B cell (primary cell): ENCODE data around the gene TMEM219. TPM values are rescaled to one million over a fixed set of nuclear protein-coding genes. Genes with fewer than 3 reads are reported as not detected.

Experiments used
- ATAC-seq: fragments of 200-7000 bp; cut with Tn5 transposase; one replicate; pipeline ENCODE4 v1.10.0; 2021; ENCODE audit warnings: low read depth, mild to moderate bottlenecking, moderate number of reproducible peaks, moderate library complexity
- CTCF ChIA-PET: fragments of 350-600 bp; sonication (Branson Sonifier 250); formaldehyde crosslinking; loops from one replicate; lab custom pipeline; 2021; ENCODE audit warnings: antibody characterized with exemption, inconsistent platforms; lab: Charles Lee
- POLR2A ChIA-PET: fragments of 350-600 bp; sonication (Branson Sonifier 250); formaldehyde crosslinking; loops from one replicate; lab custom pipeline; 2021; ENCODE audit warnings: antibody characterized with exemption; lab: Charles Lee
- DNase-seq: peaks from one replicate; pipeline ENCODE4 v3.0.0; 2013
- H2AFZ ChIP-seq: 2 replicates; pipeline ENCODE4 v1.6.1; 2012; ENCODE audit warnings: mild to moderate bottlenecking, low read depth, low read length; ENCODE audit not compliant: insufficient read depth, poor library complexity, severe bottlenecking
- H3K27ac ChIP-seq, 2 donors: 1 replicate in 1 of 2; 2 replicates in 1 of 2; pipeline ENCODE4 v1.5.1; 2012 to 2013; ENCODE audit warnings: low read length in 2 of 2, mild to moderate bottlenecking in 2 of 2, moderate library complexity in 1 of 2
- H3K27me3 ChIP-seq, 4 experiments: fragments of 200-600 bp in 1 of 4; sonication (generic) in 1 of 4; replicated peaks in 1 of 4; 1 replicate in 2 of 4; 2 replicates in 2 of 4; pipeline versions ENCODE4 v1.6.1 to v1.7.0; 2013 to 2016; ENCODE audit warnings: low read length in 3 of 4, mild to moderate bottlenecking in 2 of 4, mixed read lengths in 1 of 4, moderate library complexity in 1 of 4; ENCODE audit not compliant: insufficient read depth in 4 of 4, control insufficient read depth in 3 of 4; ENCODE audit errors: control extremely low read depth in 1 of 4
- H3K36me3 ChIP-seq, 2 experiments: replicated peaks in 1 of 2; 1 replicate in 1 of 2; 2 replicates in 1 of 2; pipeline versions ENCODE4 v1.6.1 to v1.7.1; 2013; ENCODE audit warnings: low read length in 1 of 2; ENCODE audit not compliant: insufficient read depth in 2 of 2, control insufficient read depth in 1 of 2; ENCODE audit errors: control extremely low read depth in 1 of 2, extremely low read depth in 1 of 2
- H3K4me1 ChIP-seq, 2 donors: fragments of 200-600 bp in 1 of 2; sonication (generic) in 1 of 2; 1 replicate in 1 of 2; 2 replicates in 1 of 2; pipeline versions ENCODE4 v1.5.1 to v1.6.1; 2013 to 2017; ENCODE audit warnings: low read length in 2 of 2; ENCODE audit not compliant: control insufficient read depth in 2 of 2, insufficient read depth in 2 of 2
- H3K4me2 ChIP-seq: replicated peaks from 2 replicates; pipeline ENCODE3; 2012; ENCODE audit warnings: mild to moderate bottlenecking, low read depth, low read length; ENCODE audit not compliant: poor library complexity, severe bottlenecking
- H3K4me3 ChIP-seq, 5 experiments: fragments of 200-600 bp in 1 of 5; sonication (generic) in 1 of 5; 1 replicate in 3 of 5; 2 replicates in 2 of 5; pipeline versions ENCODE4 v1.5.1 to v1.7.0; 2011 to 2016; ENCODE audit warnings: low read length in 4 of 5, mild to moderate bottlenecking in 4 of 5, low read depth in 2 of 5, control low read depth in 1 of 5, moderate library complexity in 1 of 5; ENCODE audit not compliant: insufficient read depth in 1 of 5; ENCODE audit errors: control extremely low read depth in 1 of 5, extremely low read depth in 1 of 5
- H3K79me2 ChIP-seq: fragments of 200-600 bp; sonication (generic); one replicate; pipeline ENCODE4 v1.6.0; 2016; ENCODE audit warnings: low read length; ENCODE audit not compliant: control insufficient read depth, insufficient read depth
- H3K9ac ChIP-seq: fragments of 200-600 bp; sonication (generic); 2 replicates; pipeline ENCODE4 v1.6.1; 2017; ENCODE audit warnings: mild to moderate bottlenecking, low read length, moderate library complexity
- H3K9me3 ChIP-seq, 3 donors: one replicate each; pipeline versions ENCODE4 v1.6.1 to v1.7.1; 2013; ENCODE audit warnings: low read length in 2 of 3; ENCODE audit not compliant: control insufficient read depth in 2 of 3, insufficient read depth in 1 of 3; ENCODE audit errors: control extremely low read depth in 1 of 3
- H4K20me1 ChIP-seq: 2 replicates; pipeline ENCODE4 v1.6.0; 2012; ENCODE audit warnings: mild to moderate bottlenecking, low read length; ENCODE audit not compliant: insufficient read depth, control insufficient read depth, poor library complexity, severe bottlenecking
- H3K27ac Mint-ChIP-seq: one replicate; pipeline ENCODE4 v1.8.0; 2021; ENCODE audit warnings: mixed read lengths
- H3K27me3 Mint-ChIP-seq: one replicate; pipeline ENCODE4 v1.8.0; 2021; ENCODE audit warnings: mixed read lengths
- H3K4me1 Mint-ChIP-seq: one replicate; pipeline ENCODE4 v1.8.0; 2021; ENCODE audit warnings: mixed read lengths
- H3K4me3 Mint-ChIP-seq: one replicate; pipeline ENCODE4 v1.8.0; 2021; ENCODE audit warnings: mixed read lengths
- H3K9me3 Mint-ChIP-seq: one replicate; pipeline ENCODE4 v1.8.0; 2022; ENCODE audit warnings: mixed read lengths; ENCODE audit not compliant: insufficient read depth
- CTCF ChIP-seq: fragments of 200-600 bp; IDR thresholded peaks from one replicate; pipeline ENCODE4 v1.8.0; 2022; ENCODE audit warnings: antibody characterized with exemption, mild to moderate bottlenecking
- EZH2 ChIP-seq: IDR thresholded peaks from 2 replicates; pipeline ENCODE4 v1.6.1; 2012; ENCODE audit warnings: borderline replicate concordance, low read depth, mild to moderate bottlenecking, moderate library complexity, low read length; ENCODE audit not compliant: insufficient read depth, poor library complexity, severe bottlenecking
- WGBS: methylation state at CpG from one replicate; pipeline ENCODE4 v1.1.5; 2013; ENCODE audit warnings: missing lambda C conversion rate; ENCODE audit not compliant: insufficient coverage; 5-methylcytosine and 5-hydroxymethylcytosine counted together
- intact Hi-C: fragments of 100-400 bp; cut with micrococcal nuclease; formaldehyde crosslinking; loops from one replicate; pipeline ENCODE4 v1.10.0; 2022
- polyA plus RNA-seq: library from polyadenylated mRNA; depleted of rRNA; stranded (reverse); fragments of >200 nt; gene quantifications from 2 replicates; pipeline ENCODE4 v1.2.3, GENCODE V29; 2012
- total RNA-seq, 2 donors: library from RNA; stranded (reverse); fragments of 120-200 nt in 1 of 2; gene quantifications; 1 replicate in 1 of 2; 2 replicates in 1 of 2; pipeline versions ENCODE4 v1.2.3 to v1.2.4, GENCODE V29; 2013 to 2022

TMEM219 gene
- total and polyA plus RNA-seq, 2 donors (not counting 1 experiment from before 2014, with no cell fraction given) = 66.6 to 103 TPM

GRCh38 chr16:29978564-29979270 lies 16.8 kb downstream of the TMEM219 start:
- ATAC-seq = no peak
- H3K27ac Mint-ChIP-seq = no peak overlapping the region
- POLR2A ChIA-PET = interaction anchor here (0.6 kb wide), 1 partner anchor 318 kb away, joined by 4 read pairs; no protein-coding TSS in a partner anchor

More at GRCh38 chr16:29978564-29979270, 16.8 kb downstream of the TMEM219 start:
- Histone ChIP-seq H3K9ac (no peak overlapping the region), H3K9me3 (no peaks in the 10 kb centered on the region), H4K20me1 (peaks cover 16% of the 10 kb centered on the region), H3K27ac (no peak overlapping the region), H3K36me3 (peaks cover 2 to 60% of the 10 kb centered on the region in 2 experiments), H2AFZ (no peak overlapping the region), H3K79me2 (peaks cover 40% of the 10 kb centered on the region), H3K4me1 (peaks cover 24 to 29% of the 10 kb centered on the region in 2 donors), H3K4me2 (no peak overlapping the region), H3K27me3 (no peaks in the 10 kb centered on the region), H3K4me3 (no peak overlapping the region)
- peaks cover 27% of the 10 kb centered on the region for H3K4me1 Mint-ChIP-seq
- CTCF ChIA-PET = interaction anchor here (0.5 kb wide), 1 partner anchor 655 kb away, joined by 3 read pairs; no protein-coding TSS in a partner anchor
- H3K4me3 Mint-ChIP-seq = no peak overlapping the region
- intact Hi-C loops = no loop called here
- H3K9me3 Mint-ChIP-seq = no peaks in the 10 kb centered on the region
- 100% methylated on average over 2 of the region's 9 CpGs for WGBS
- TF ChIP-seq EZH2 = no peak
- no peak for TF ChIP-seq CTCF
- H3K27me3 Mint-ChIP-seq = no peaks in the 10 kb centered on the region
- DNase-seq = no peak
